ENCODE data around the gene CENPM. TPM values are rescaled to one million over a fixed set of nuclear protein-coding genes. Genes with fewer than 3 reads are reported as not detected.

Gene CENPM
- total and polyA plus RNA-seq, 4 donors = 0.17 to 26.3 (median 2.3) TPM

- 89% methylated on average over 16 of the region's 16 CpGs for WGBS
- H3K9ac ChIP-seq (ENCODE audit: low read depth in 1 of 2, low read length in 2 of 2) = no peak overlapping the region
- H3K27ac ChIP-seq (ENCODE audit: low read depth in 1 of 2, low read length in 2 of 2) = no peak overlapping the region
- H3K4me3 ChIP-seq (ENCODE audit: low read depth in 1 of 3, low read length in 3 of 3) = no peak overlapping the region
- H3K9me3 ChIP-seq (ENCODE audit: control insufficient read depth in 4 of 4, low read length in 3 of 4) = no peaks in the 10 kb centered on the region
- no peak for DNase-seq (ENCODE audit: low spot score)
- no peaks in the 10 kb centered on the region for H3K4me1 ChIP-seq (ENCODE audit: control insufficient read depth in 4 of 4, insufficient read depth in 4 of 4, low read length in 3 of 4)
- H3K36me3 ChIP-seq (ENCODE audit: control insufficient read depth in 4 of 4, insufficient read depth in 3 of 4, low read depth in 1 of 4, low read length in 3 of 4) = no peaks in the 10 kb centered on the region
- H3K27me3 ChIP-seq (ENCODE audit: control insufficient read depth in 4 of 4, insufficient read depth in 4 of 4, low read length in 3 of 4) = no peaks in the 10 kb centered on the region
- no peak for TF ChIP-seq ATF3 (IDR thresholded peaks at IDR 0.05)
- TF ChIP-seq NR2F2 (IDR thresholded peaks at IDR 0.05) = no peak
- TF ChIP-seq TAF1 (conservative IDR thresholded peaks at IDR 0.05) = no peak
- no peak for TF ChIP-seq RXRA (IDR thresholded peaks at IDR 0.05)
- no peak for TF ChIP-seq FOXA2 (IDR thresholded peaks at IDR 0.05)
- no peak for TF ChIP-seq HNF4A (conservative IDR thresholded peaks at IDR 0.05)
- TF ChIP-seq EGR1 (IDR thresholded peaks at IDR 0.05; ENCODE audit: low read depth in 2 of 2) = no peak
- TF ChIP-seq GABPA (IDR thresholded peaks at IDR 0.05 in 1 of 2, conservative IDR thresholded peaks at IDR 0.05 in 1 of 2) = no peak
- no peak for TF ChIP-seq FOXA1 (IDR thresholded peaks at IDR 0.05)
- no peak for TF ChIP-seq HNF4G (IDR thresholded peaks at IDR 0.05)
- TF ChIP-seq MAX (IDR thresholded peaks at IDR 0.05) = no peak
Measured at GRCh38 chr22:41933411-41934177, 13.4 kb downstream of the CENPM start.

- DNase-seq (ENCODE audit: low spot score) = no peak
- Histone ChIP-seq H3K9ac (ENCODE audit: low read depth in 1 of 2, low read length in 2 of 2) (no peak overlapping the region), H3K36me3 (ENCODE audit: control insufficient read depth in 4 of 4, insufficient read depth in 3 of 4, low read depth in 1 of 4, low read length in 3 of 4) (no peaks in the 10 kb centered on the region), H3K27me3 (ENCODE audit: control insufficient read depth in 4 of 4, insufficient read depth in 4 of 4, low read length in 3 of 4) (no peaks in the 10 kb centered on the region), H3K27ac (ENCODE audit: low read depth in 1 of 2, low read length in 2 of 2) (no peak overlapping the region), H3K9me3 (ENCODE audit: control insufficient read depth in 4 of 4, low read length in 3 of 4) (no peaks in the 10 kb centered on the region), H3K4me3 (ENCODE audit: low read depth in 1 of 3, low read length in 3 of 3) (no peak overlapping the region), H3K4me1 (ENCODE audit: control insufficient read depth in 4 of 4, insufficient read depth in 4 of 4, low read length in 3 of 4) (no peaks in the 10 kb centered on the region)
- WGBS = 98% methylated on average over 12 of the region's 12 CpGs
- TF ChIP-seq HNF4A (conservative IDR thresholded peaks at IDR 0.05) = no peak
- TF ChIP-seq ATF3 (IDR thresholded peaks at IDR 0.05) = no peak
- no peak for TF ChIP-seq HNF4G (IDR thresholded peaks at IDR 0.05)
- no peak for TF ChIP-seq RAD21 (IDR thresholded peaks at IDR 0.05)
- TF ChIP-seq FOXA2 (IDR thresholded peaks at IDR 0.05) = no peak
- TF ChIP-seq ZBTB33 (IDR thresholded peaks at IDR 0.05) = no peak
- TF ChIP-seq RXRA (IDR thresholded peaks at IDR 0.05) = no peak
Measured at GRCh38 chr22:41932353-41932752, 14.6 kb downstream of the CENPM start.

- WGBS = 91% methylated on average over 10 of the region's 10 CpGs
- no peak for TF ChIP-seq EGR1 (IDR thresholded peaks at IDR 0.05; ENCODE audit: low read depth in 2 of 2)
- TF ChIP-seq HNF4A (conservative IDR thresholded peaks at IDR 0.05) = no peak
- TF ChIP-seq SP1 (IDR thresholded peaks at IDR 0.05) = no peak
- no peak for TF ChIP-seq ATF3 (IDR thresholded peaks at IDR 0.05)
- no peak for TF ChIP-seq GABPA (IDR thresholded peaks at IDR 0.05 in 1 of 2, conservative IDR thresholded peaks at IDR 0.05 in 1 of 2)
- no peak for TF ChIP-seq NR2F2 (IDR thresholded peaks at IDR 0.05)
- TF ChIP-seq RAD21 (IDR thresholded peaks at IDR 0.05) = no peak
Measured at GRCh38 chr22:41931701-41932269, 15.2 kb downstream of the CENPM start.

More at GRCh38 chr22:41931701-41932269, 15.2 kb downstream of the CENPM start:
- Histone ChIP-seq H3K36me3 (ENCODE audit: control insufficient read depth in 4 of 4, insufficient read depth in 3 of 4, low read depth in 1 of 4, low read length in 3 of 4) (no peaks in the 10 kb centered on the region), H3K4me3 (ENCODE audit: low read depth in 1 of 3, low read length in 3 of 3) (no peak overlapping the region), H3K9ac (ENCODE audit: low read depth in 1 of 2, low read length in 2 of 2) (no peak overlapping the region), H3K9me3 (ENCODE audit: control insufficient read depth in 4 of 4, low read length in 3 of 4) (no peaks in the 10 kb centered on the region), H3K27me3 (ENCODE audit: control insufficient read depth in 4 of 4, insufficient read depth in 4 of 4, low read length in 3 of 4) (no peaks in the 10 kb centered on the region), H3K4me1 (ENCODE audit: control insufficient read depth in 4 of 4, insufficient read depth in 4 of 4, low read length in 3 of 4) (no peaks in the 10 kb centered on the region), H3K27ac (ENCODE audit: low read depth in 1 of 2, low read length in 2 of 2) (no peak overlapping the region)
- DNase-seq (ENCODE audit: low spot score) = no peak
